ENCODE results near the gene INPP5A.
"Not testable (repeated sequence)": the region's sequence is repeated elsewhere in the genome, so short reads cannot be mapped to it uniquely, and the experiment has no call there.

INPP5A gene

GRCh38 chr10:132678436-132679216, 141.0 kb downstream of the INPP5A start:
- TF ChIP-seq CTCF (IDR thresholded peaks at IDR 0.05; ENCODE audit: unreplicated experiment in 3 of 3) = no peak
- Mint-ChIP-seq H3K27me3 (ENCODE audit: low read depth) (peaks cover 4% of the 10 kb centered on the region), H3K36me3 (ENCODE audit: low read depth) (peaks cover 7% of the 10 kb centered on the region), H3K4me1 (peaks cover 6% of the 10 kb centered on the region), H3K9me3 (no peaks in the 10 kb centered on the region), H3K27ac (no peak overlapping the region), H3K4me3 (no peak overlapping the region)

GRCh38 chr10:132679217-132679595, 141.6 kb downstream of the INPP5A start:
- no peak overlapping the region for H3K4me3 Mint-ChIP-seq
- no peak for TF ChIP-seq CTCF (IDR thresholded peaks at IDR 0.05; ENCODE audit: unreplicated experiment in 3 of 3)
- no peaks in the 10 kb centered on the region for H3K9me3 Mint-ChIP-seq
- H3K27me3 Mint-ChIP-seq (ENCODE audit: low read depth) = peaks cover 4% of the 10 kb centered on the region
- H3K27ac Mint-ChIP-seq = no peak overlapping the region
- H3K36me3 Mint-ChIP-seq (ENCODE audit: low read depth) = peaks cover 5% of the 10 kb centered on the region
- peaks cover 6% of the 10 kb centered on the region for H3K4me1 Mint-ChIP-seq

GRCh38 chr10:132679640-132680039, 142.1 kb downstream of the INPP5A start:
- TF ChIP-seq CTCF (IDR thresholded peaks at IDR 0.05; ENCODE audit: unreplicated experiment in 3 of 3) = no peak
- H3K36me3 Mint-ChIP-seq (ENCODE audit: low read depth) = peaks cover 4% of the 10 kb centered on the region
- no peak overlapping the region for H3K27ac Mint-ChIP-seq
- H3K27me3 Mint-ChIP-seq (ENCODE audit: low read depth) = peaks cover under 1% of the 10 kb centered on the region
- peaks cover 6% of the 10 kb centered on the region for H3K4me1 Mint-ChIP-seq
- no peaks in the 10 kb centered on the region for H3K9me3 Mint-ChIP-seq
- H3K4me3 Mint-ChIP-seq = no peak overlapping the region

- H3K27ac Mint-ChIP-seq; H3K4me1 Mint-ChIP-seq; H3K36me3 Mint-ChIP-seq (ENCODE audit: low read depth); H3K9me3 Mint-ChIP-seq; H3K4me3 Mint-ChIP-seq; H3K27me3 Mint-ChIP-seq (ENCODE audit: low read depth): not testable (repeated sequence)
Observed at GRCh38 chr10:132680741-132681140, 143.2 kb downstream of the INPP5A start.

GRCh38 chr10:132681858-132682755, 144.5 kb downstream of the INPP5A start:
- Mint-ChIP-seq H3K27ac (no peak overlapping the region), H3K4me1 (peaks cover 6% of the 10 kb centered on the region), H3K9me3 (no peaks in the 10 kb centered on the region), H3K27me3 (ENCODE audit: low read depth) (no peaks in the 10 kb centered on the region), H3K36me3 (ENCODE audit: low read depth) (peaks cover 4% of the 10 kb centered on the region), H3K4me3 (no peak overlapping the region)
- no peak for TF ChIP-seq CTCF (IDR thresholded peaks at IDR 0.05; ENCODE audit: unreplicated experiment in 3 of 3)

- Mint-ChIP-seq H3K9me3 (peaks cover 4% of the 10 kb centered on the region), H3K4me3 (no peak overlapping the region), H3K4me1 (no peaks in the 10 kb centered on the region), H3K27ac (no peak overlapping the region), H3K36me3 (ENCODE audit: low read depth) (peaks cover 9% of the 10 kb centered on the region), H3K27me3 (ENCODE audit: low read depth) (no peaks in the 10 kb centered on the region)
- TF ChIP-seq CTCF (IDR thresholded peaks at IDR 0.05; ENCODE audit: unreplicated experiment in 3 of 3) = no peak
Observed at GRCh38 chr10:132684164-132684891, 146.7 kb downstream of the INPP5A start.

Data from nephron (organoid).